Left ventricle myocardium inferior (tissue), 1 donor: Measurements from ENCODE around the gene DISP1. TPM values are rescaled to one million over a fixed set of nuclear protein-coding genes. Genes with fewer than 3 reads are reported as not detected.

Source experiments
- DNase-seq: peaks from one replicate; pipeline ENCODE4 v3.0.0-alpha.2; 2020
- H3K27ac ChIP-seq: fragments of 200-600 bp; replicated peaks from 2 replicates; pipeline ENCODE4 v1.8.0; 2021
- H3K27me3 ChIP-seq: fragments of 200-600 bp; 2 replicates; pipeline ENCODE4 v1.8.0; 2021; ENCODE audit warnings: low read depth
- H3K36me3 ChIP-seq: fragments of 200-600 bp; 2 replicates; pipeline ENCODE4 v1.8.0; 2021
- H3K4me1 ChIP-seq: fragments of 200-600 bp; 2 replicates; pipeline ENCODE4 v1.8.0; 2021
- H3K4me3 ChIP-seq: fragments of 200-600 bp; 2 replicates; pipeline ENCODE4 v1.8.0; 2021; ENCODE audit warnings: mild to moderate bottlenecking, moderate library complexity
- H3K9me3 ChIP-seq: fragments of 200-600 bp; replicated peaks from 2 replicates; pipeline ENCODE4 v1.8.0; 2021
- CTCF ChIP-seq: fragments of 200-600 bp; IDR thresholded peaks from 2 replicates; pipeline ENCODE4 v1.8.0; 2021; ENCODE audit warnings: antibody characterized with exemption, mild to moderate bottlenecking, borderline replicate concordance
- intact Hi-C: fragments of 100-400 bp; cut with micrococcal nuclease; formaldehyde crosslinking; loops from one replicate; pipeline ENCODE4 v1.11.0; 2022
- total RNA-seq: library from RNA; stranded (reverse); fragmentation: NEBNext Ultra II Directional; extraction: Animal tissue kit (Norgen Biotek cat#: 25700); gene quantifications from one replicate; pipeline ENCODE4 v1.2.1, GENCODE V29; 2021
- donor health status: DM: no; HTN: yes; CAD: no; lungs with severe emphysema.

DISP1 gene
- total RNA-seq, 1 donor from 2014 or later: 3.4 TPM

- H3K27ac ChIP-seq: no peak overlapping the region
- no peaks in the 10 kb centered on the region for H3K36me3 ChIP-seq
- no peak overlapping the region for H3K4me3 ChIP-seq
- no peaks in the 10 kb centered on the region for H3K9me3 ChIP-seq
- H3K4me1 ChIP-seq: peaks cover 16% of the 10 kb centered on the region
- no peak for DNase-seq
- no peak for TF ChIP-seq CTCF
- H3K27me3 ChIP-seq: peaks cover 3% of the 10 kb centered on the region
- intact Hi-C loops: no loop called here
Measured at GRCh38 chr1:222783051-222783450, 31.8 kb upstream of the DISP1 start.

DNA sequence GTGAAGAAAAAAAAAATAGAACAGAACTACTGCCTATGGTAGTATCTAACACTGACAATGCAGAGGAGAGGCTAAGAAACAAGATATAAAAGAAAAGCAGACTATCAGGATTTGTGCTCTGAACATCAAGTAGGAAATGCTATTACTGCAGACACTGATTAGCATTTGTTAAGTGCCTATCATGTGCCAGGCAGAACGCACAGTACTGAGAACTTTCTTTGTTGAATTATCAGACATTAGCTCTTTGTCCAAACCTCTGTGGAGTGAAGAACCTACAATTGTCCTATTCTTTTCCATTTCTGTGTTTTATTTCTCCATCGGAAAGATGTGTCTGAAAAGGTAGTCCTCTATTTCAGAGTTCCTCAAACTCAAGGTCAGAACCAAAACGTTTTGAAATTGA lies 30.5 kb upstream of the DISP1 start:
- no peak overlapping the region for H3K4me3 ChIP-seq
- peaks cover 16% of the 10 kb centered on the region for H3K4me1 ChIP-seq
- H3K27ac ChIP-seq: no peak overlapping the region
- DNase-seq: no peak
- no peaks in the 10 kb centered on the region for H3K9me3 ChIP-seq
- intact Hi-C loops: no loop called here
- TF ChIP-seq CTCF: no peak
- H3K36me3 ChIP-seq: no peaks in the 10 kb centered on the region
- H3K27me3 ChIP-seq: peaks cover 3% of the 10 kb centered on the region

GRCh38 chr1:222784916-222785315 lies 29.9 kb upstream of the DISP1 start:
- Histone ChIP-seq H3K9me3 (no peaks in the 10 kb centered on the region), H3K27me3 (peaks cover 3% of the 10 kb centered on the region), H3K36me3 (no peaks in the 10 kb centered on the region), H3K4me1 (peaks cover 16% of the 10 kb centered on the region), H3K4me3 (no peak overlapping the region), H3K27ac (peak overlapping the region; percentile 14)
- no peak for TF ChIP-seq CTCF
- intact Hi-C loops: no loop called here
- no peak for DNase-seq

DNA sequence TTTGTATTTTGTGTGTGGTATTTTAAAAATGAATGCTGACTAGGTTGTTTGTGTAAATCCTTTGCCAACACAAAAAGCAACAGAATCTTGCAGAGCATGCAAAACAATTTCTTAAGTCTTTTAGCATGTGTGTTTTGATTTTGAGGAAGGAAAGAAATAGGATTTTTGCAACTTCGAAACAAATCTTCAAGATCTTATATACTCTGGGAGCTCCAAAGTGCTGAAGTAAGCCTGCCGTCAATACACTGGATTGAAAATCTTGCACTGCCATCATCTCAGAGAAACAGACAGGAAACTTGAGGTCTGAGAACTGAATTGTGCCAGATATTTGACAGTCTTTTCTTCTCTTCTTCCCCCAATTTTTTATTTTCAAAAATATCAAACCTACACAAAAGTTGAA lies 29.3 kb upstream of the DISP1 start:
- H3K27ac ChIP-seq: peak overlapping the region; percentile 14
- no peak for TF ChIP-seq CTCF
- no peak overlapping the region for H3K4me3 ChIP-seq
- intact Hi-C loops: no loop called here
- no peaks in the 10 kb centered on the region for H3K9me3 ChIP-seq
- DNase-seq: no peak
- peaks cover 16% of the 10 kb centered on the region for H3K4me1 ChIP-seq
- H3K36me3 ChIP-seq: no peaks in the 10 kb centered on the region
- H3K27me3 ChIP-seq: peaks cover 3% of the 10 kb centered on the region

- Histone ChIP-seq H3K27me3 (peaks cover 3% of the 10 kb centered on the region), H3K36me3 (no peaks in the 10 kb centered on the region), H3K9me3 (no peaks in the 10 kb centered on the region), H3K4me3 (no peak overlapping the region), H3K27ac (no peak overlapping the region), H3K4me1 (peaks cover 16% of the 10 kb centered on the region)
- TF ChIP-seq CTCF: no peak
- DNase-seq: no peak
- intact Hi-C loops: no loop called here
Measured at GRCh38 chr1:222786121-222786520, 28.7 kb upstream of the DISP1 start.

- peaks cover 3% of the 10 kb centered on the region for H3K27me3 ChIP-seq
- H3K27ac ChIP-seq: no peak overlapping the region
- no peak overlapping the region for H3K4me3 ChIP-seq
- H3K4me1 ChIP-seq: peaks cover 16% of the 10 kb centered on the region
- TF ChIP-seq CTCF: no peak
- intact Hi-C loops: no loop called here
- H3K36me3 ChIP-seq: no peaks in the 10 kb centered on the region
- DNase-seq: no peak
- no peaks in the 10 kb centered on the region for H3K9me3 ChIP-seq
Measured at GRCh38 chr1:222787729-222788128, 27.1 kb upstream of the DISP1 start.
